H7 (cell line): ENCODE data around the gene TLL2. TPM values are rescaled to one million over a fixed set of nuclear protein-coding genes. Genes with fewer than 3 reads are reported as not detected.
"Not testable (repeated sequence)": the region's sequence is repeated elsewhere in the genome, so short reads cannot be mapped to it uniquely, and the experiment has no call there.

Experiments used
- DNase-seq: peaks from one replicate; pipeline ENCODE4 v3.0.0; 2012
- H3K27me3 ChIP-seq: 2 replicates; pipeline ENCODE4 v1.6.0; 2011; ENCODE audit warnings: mild to moderate bottlenecking, low read length; ENCODE audit not compliant: control insufficient read depth, insufficient read depth
- H3K36me3 ChIP-seq: replicated peaks from 2 replicates; pipeline ENCODE4 v1.5.1; 2011; ENCODE audit warnings: low read length; ENCODE audit not compliant: control insufficient read depth, insufficient read depth
- H3K4me3 ChIP-seq: 2 replicates; pipeline ENCODE4 v1.5.1; 2011; ENCODE audit warnings: low read depth, mild to moderate bottlenecking, control low read depth, low read length, moderate library complexity; ENCODE audit not compliant: insufficient read depth
- total RNA-seq: library from RNA; depleted of rRNA; stranded (reverse); fragments of >200 nt; shearing (Covaris generic); gene quantifications from 2 replicates; pipeline ENCODE4 v1.2.3, GENCODE V29; 2014; rRNA removed

The TLL2 gene
- total RNA-seq = 2.5 and 5.0 TPM in 2 replicates

DNA sequence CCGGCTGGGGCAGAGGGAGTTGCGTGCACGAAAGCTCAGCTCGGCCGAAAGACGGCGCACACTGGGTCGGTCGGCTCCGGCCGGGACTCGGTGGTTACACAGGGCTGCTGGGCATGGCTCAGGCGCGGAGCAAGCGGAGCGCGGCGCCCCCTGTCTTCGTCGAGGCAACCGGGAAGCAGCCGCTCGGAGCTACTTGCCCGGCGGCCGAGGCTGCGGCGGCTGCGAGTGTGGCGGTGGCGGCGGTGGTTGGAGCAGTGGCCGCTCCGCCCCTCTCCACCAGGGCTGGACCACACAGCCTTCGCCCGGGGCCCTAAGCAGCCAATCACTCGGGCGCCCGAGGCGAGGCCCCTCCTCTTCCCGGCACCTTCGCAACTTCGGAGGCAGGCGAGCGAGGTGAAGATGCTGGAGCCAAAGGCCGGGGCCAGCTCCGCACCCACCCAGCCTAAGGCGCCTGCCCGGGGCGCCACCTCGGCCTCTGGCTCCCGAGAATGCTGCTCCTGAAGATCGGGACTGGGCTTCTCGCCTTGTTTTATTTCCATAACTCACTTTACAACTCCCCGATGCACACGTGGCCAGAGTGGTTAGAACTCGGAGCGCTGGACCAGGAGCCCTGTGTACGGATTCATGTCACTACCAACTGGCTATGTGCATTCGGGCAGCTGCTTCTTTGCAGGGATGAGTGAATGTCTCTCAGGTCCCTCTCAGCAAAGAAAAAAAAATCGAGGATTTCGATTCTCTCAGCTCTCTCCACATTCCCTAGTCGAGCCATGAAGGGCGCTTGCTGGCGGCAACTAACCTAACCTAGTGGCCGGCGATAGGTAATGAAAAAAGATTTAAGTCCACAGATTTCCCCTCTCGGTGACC lies at the start of gene TLL2:
TSS of gene TLL2 (minus strand) at position 229 of the 864 bp plus-strand sequence. CDS start 241 bp downstream, outside the sequence.
- peak; percentile 95 for DNase-seq
- no peaks in the 10 kb centered on the region for H3K36me3 ChIP-seq
- H3K4me3 ChIP-seq = peak within 1 kb of the TSS; percentile 57
- peaks cover 21% of the 10 kb centered on the region for H3K27me3 ChIP-seq

DNA sequence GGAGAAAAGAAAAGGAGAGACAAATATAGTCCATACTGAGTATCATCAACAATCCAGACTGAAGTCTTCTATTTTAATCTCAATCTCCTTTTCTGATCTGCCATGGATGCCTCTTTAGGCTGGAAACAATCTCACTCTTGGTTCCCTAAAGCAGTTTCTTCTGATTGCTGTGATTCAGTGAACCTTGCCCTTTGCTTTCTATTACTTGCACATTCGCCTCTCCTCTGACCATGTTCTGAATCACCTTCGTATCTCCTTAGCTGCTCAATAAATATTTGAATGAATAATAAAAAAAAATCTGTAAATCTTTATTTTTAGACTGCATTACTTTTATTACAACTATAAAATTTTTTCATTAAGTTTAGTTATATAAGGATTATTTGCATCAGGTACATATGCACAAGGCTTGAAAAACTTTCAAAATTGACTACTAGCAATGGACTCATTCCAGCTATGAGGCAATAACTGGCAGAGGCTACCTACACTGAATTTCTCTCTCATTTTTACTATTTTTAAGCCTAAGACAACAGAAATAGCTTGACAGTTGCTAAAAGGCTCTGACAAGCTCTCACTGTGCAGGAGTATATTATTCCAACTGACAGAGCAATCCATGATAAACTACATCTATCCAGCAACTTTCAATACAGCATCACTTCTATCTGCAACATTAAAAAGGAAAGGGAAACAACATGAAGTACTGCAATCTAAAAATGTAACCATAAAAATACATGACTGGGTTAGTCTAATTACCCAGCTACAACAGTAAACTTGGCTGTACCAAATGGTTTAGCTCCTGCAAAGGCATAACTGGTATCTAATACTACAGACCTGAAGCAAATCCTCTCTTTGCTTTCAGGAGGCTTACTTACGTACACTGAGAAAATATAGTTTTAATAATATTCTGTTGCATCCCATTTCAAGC lies 47.5 kb upstream of the TLL2 start:
- Histone ChIP-seq H3K4me3 (no peak overlapping the region), H3K27me3 (no peaks in the 10 kb centered on the region), H3K36me3 (no peaks in the 10 kb centered on the region; the same call in none of the 2 replicates)
- no peak for DNase-seq

DNA sequence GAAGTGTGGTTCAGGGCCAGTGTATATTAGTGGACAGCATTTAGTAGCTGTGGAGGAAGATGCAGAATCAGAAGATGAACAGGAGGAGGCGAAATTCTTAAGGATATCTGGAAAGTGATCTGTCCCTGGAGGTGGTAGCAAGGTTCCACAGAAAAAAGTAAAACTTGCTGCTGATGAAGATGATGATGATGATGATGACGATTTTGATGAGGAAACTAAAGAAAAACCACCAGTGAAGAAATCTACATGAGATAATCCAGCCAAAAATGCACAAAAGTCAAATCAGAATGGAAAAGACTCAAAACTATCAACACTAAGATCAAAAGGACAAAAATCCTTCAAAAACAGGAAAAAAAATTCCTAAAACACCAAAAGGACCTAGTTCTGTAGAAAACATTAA lies 46.8 kb upstream of the TLL2 start:
- Histone ChIP-seq H3K4me3 (no peak overlapping the region), H3K27me3 (no peaks in the 10 kb centered on the region), H3K36me3 (no peaks in the 10 kb centered on the region; the same call in none of the 2 replicates)
- no peak for DNase-seq

DNA sequence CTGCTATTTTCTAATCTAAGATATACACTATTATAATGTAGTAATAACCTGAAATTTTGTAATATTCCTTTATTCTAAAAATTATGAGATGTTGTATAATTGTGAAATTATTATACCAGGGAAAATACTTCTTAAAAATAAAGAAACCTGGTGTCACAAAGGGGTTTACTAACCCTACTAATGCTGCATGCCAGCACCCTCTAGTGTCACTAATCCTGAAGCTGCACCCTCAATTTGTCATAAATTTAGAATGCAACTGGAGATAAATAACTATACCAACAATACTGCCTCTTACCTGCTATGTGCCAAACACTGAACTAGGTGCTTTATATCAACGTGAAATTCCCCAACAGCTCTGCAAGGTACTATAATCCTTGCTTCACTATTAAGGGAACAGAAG lies 42.3 kb upstream of the TLL2 start:
- Histone ChIP-seq H3K36me3 (no peaks in the 10 kb centered on the region; the same call in none of the 2 replicates), H3K4me3 (no peak overlapping the region), H3K27me3 (no peaks in the 10 kb centered on the region)
- DNase-seq = peak; percentile 10

DNA sequence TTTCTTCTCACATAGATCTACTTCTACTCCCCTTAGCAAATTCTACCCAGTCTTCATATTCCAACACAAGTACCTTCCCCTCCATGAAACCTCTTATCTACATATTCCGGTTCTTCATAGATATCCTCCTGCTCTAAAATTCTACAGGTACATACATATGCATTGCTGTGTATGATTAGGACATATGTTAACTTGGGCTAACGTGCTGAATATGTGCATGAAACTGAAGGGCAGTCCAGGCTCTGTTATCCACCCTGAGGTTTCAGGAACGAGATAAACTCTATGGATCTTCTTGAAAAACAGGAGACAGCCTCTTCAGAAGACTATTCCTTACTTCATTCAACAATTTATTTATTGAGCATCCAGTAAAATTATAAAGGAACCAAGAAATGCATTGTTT lies 41.6 kb upstream of the TLL2 start:
- Histone ChIP-seq H3K4me3 (no peak overlapping the region), H3K27me3 (no peaks in the 10 kb centered on the region), H3K36me3 (no peaks in the 10 kb centered on the region; the same call in none of the 2 replicates)
- no peak for DNase-seq

DNA sequence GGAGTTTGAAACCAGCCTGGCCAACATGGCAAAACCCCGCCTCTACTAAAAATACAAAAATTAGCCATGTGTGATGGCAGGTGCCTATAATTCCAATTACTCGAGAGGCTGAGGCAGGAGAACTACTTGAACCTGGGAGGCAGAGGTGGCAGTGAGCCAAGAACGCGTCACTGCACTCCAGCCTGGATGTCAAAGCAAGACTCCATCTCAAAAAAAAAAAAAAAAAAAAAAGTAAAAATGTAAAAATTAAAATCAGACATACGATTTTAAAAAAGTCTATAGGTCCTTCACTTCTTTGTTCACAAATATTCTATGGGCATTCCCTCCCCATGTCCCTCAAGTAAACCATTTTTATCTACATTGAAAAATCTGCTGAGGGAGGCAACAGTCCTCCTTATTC lies 34.9 kb upstream of the TLL2 start:
- H3K27me3 ChIP-seq = no peaks in the 10 kb centered on the region
- no peak overlapping the region for H3K4me3 ChIP-seq
- peaks cover 4% of the 10 kb centered on the region for H3K36me3 ChIP-seq
- no peak for DNase-seq

DNA sequence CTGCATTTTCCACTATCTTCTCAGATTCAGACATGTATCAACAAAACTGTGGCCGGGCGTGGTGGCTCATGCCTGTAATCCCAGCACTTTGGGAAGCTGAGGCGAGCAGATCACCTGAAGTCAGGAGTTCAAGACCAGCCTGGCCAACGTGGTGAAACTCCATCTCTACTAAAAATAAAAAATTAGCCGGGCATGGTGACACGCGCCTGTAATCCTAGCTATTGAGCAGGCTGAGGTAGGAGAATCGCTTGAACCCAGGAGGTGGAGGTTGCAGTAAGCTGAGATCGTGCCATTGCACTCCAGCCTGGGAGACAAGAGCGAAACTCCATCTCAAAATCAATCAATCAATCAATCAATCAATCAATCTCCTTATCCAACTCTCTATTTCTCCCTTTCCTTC lies 31.8 kb upstream of the TLL2 start:
- not testable (repeated sequence) for DNase-seq, H3K36me3 ChIP-seq, H3K4me3 ChIP-seq, H3K27me3 ChIP-seq

DNA sequence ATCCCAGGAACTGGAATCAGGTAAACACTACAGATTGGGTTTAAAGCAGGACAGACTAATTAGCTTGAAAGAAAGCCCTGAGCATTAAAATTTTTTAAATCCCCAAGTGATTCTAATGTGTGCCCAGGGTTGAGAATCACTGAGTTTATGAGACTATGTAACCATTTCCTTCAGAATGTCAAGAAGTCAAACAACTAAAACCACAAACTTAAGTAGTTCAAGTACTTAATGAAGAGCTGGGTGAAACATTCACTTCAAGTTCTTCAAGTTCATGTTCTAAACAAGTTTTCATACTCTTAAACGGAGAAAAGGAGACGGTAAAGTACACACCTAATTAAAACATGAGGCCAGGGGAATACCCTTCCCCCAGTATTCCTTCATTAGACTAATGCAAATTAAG lies 28.2 kb upstream of the TLL2 start:
- Histone ChIP-seq H3K36me3 (peaks cover 3% of the 10 kb centered on the region), H3K4me3 (no peak overlapping the region), H3K27me3 (no peaks in the 10 kb centered on the region)
- no peak for DNase-seq

DNA sequence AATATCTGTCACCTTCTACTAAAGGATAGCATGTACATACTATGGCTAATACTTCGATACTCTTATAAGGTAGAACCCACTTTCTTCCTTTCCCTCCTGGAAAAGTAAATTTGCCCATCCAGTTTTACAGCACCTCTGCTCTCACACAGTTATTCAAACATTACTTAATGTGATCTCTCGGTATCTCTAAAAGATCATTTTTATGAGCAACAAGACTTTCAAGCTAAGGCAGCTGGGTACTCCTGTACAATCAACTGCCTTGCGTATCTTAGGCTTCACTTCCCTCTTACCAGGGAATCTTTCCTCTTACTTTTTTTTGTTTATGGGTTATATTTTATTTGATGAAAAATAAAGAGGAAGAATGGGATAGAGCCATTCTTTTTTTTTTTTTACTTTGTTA lies 26.5 kb upstream of the TLL2 start:
- no peak for DNase-seq
- Histone ChIP-seq H3K4me3 (no peak overlapping the region), H3K36me3 (peaks cover 3% of the 10 kb centered on the region), H3K27me3 (no peaks in the 10 kb centered on the region)

DNA sequence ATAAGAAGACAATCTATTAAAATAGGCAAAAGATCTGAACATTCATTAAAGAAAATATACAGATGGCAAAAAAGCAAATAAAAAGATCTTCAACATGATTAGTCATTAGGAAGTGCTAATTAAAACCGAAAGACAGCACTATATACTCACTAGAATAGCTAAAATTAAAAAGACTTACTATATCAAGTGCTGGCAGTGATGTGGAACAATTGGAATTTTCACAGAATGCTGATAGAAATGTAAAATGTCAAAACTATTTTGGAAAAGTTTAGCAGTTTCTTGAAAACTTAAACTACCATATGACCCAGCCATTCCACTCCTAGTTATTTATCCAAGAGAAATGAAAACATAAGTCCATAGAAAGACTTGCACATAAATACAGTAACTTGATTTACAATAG lies 25.0 kb upstream of the TLL2 start:
- no peak for DNase-seq
- Histone ChIP-seq H3K27me3 (no peaks in the 10 kb centered on the region), H3K36me3 (no peaks in the 10 kb centered on the region; the same call in 1 of the 2 replicates), H3K4me3 (no peak overlapping the region)

DNA sequence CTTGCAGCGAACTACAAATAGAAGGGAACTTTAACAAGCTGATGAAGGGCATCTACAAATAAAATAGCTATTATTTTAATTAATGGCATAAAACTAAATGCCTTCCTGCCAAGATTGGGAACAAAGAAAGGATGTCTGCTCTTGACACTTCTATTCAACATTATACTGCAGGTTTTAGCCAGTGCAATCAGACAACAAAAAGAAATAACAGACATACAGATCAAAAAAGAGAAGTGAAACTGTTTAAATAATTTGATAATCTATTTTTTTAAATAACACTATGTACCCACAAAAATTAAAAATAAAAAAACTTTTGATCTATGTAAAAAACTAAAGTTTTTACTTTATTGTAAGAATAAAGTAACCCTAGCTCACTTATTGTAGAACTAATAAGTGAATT lies 22.4 kb upstream of the TLL2 start:
- Histone ChIP-seq H3K4me3 (no peak overlapping the region), H3K36me3 (no peaks in the 10 kb centered on the region; the same call in 1 of the 2 replicates), H3K27me3 (no peaks in the 10 kb centered on the region)
- no peak for DNase-seq

DNA sequence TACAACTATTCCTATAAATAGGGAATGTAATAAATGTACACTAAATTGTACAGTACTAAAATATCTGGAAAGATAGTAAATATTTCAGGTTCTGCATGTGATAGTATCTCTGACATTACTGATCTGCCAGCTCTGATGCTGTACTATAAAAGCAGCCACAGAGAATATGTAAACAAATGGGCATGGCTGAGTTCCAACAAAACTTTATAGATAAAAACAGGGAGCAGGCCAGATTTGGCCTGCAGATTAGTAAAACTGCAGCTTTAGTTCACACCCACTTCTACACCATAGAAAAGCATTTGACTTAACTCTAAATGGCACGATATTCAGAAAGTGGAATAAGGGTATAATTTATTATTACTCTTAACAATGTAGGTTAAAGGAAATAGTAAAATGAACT lies 18.8 kb upstream of the TLL2 start:
- no peaks in the 10 kb centered on the region for H3K27me3 ChIP-seq
- H3K4me3 ChIP-seq = no peak overlapping the region
- H3K36me3 ChIP-seq = no peaks in the 10 kb centered on the region; the same call in 1 of the 2 replicates
- DNase-seq = no peak

DNA sequence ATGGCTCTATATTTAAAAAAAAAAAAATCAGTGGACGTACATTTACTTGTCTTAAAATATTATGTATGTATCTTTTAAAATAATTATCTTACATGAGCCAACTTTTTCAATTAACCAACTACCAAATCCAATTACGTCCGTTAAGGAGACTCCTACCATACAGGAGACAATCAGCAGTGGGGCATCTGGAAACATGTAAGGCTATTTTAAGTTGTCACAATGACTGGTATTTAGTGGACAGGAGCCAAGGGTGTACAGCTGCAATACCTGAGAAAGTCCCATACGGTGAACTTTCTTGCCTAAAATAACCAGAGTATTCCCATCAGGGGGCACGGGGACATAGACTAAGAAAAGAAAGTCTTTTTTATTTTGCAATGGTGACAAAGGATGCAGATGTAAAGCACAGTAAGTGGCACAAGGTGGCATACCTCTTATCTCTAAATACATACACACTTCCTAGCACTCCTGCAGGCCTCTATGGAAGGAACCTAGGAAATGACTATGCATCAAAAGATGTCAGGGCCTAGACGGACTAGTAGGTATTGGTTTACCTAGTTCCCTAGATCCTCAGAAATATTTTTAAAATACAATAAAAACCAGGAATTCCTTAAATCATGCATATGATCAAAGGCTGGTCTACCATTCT lies 16.0 kb upstream of the TLL2 start:
- Histone ChIP-seq H3K36me3 (peaks cover 4% of the 10 kb centered on the region), H3K27me3 (no peaks in the 10 kb centered on the region), H3K4me3 (no peak overlapping the region)
- DNase-seq = no peak

DNA sequence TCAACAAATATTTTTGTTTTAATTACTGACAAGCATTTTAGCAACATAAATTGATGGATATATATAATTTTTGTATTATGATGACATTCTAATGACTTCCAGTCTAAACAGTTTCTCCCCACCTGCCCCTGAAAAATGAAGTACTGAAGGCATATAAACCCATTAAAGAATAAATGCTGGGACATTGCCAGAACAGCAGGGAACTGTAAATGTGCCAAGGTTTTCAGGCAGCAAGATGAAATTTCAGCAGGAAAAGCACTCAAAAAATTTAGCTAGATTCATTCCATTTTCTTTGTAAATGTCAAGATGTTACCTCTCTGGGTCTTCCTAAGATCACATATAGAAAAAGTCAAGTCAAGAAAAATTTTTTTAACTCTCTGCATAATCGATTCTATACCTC lies 11.0 kb upstream of the TLL2 start:
- Histone ChIP-seq H3K27me3 (no peaks in the 10 kb centered on the region), H3K4me3 (no peak overlapping the region), H3K36me3 (peaks cover 8% of the 10 kb centered on the region)
- DNase-seq = no peak
